Fibroblast of lung (primary cell): ENCODE measurements around the gene LENG9. TPM values are rescaled to one million over a fixed set of nuclear protein-coding genes. Genes with fewer than 3 reads are reported as not detected.

Experiments used
- DNase-seq, 2 donors: peaks; one replicate each; pipeline versions ENCODE4 v3.0.0 to v3.0.0-alpha.2; 2010; ENCODE audit warnings: low read depth in 2 of 2
- H2AFZ ChIP-seq: 2 replicates; pipeline ENCODE4 v1.5.1; 2012; ENCODE audit warnings: low read length, control low read depth, inconsistent platforms
- H3K27ac ChIP-seq: 2 replicates; pipeline ENCODE4 v1.5.1; 2011; ENCODE audit warnings: low read length, control low read depth; ENCODE audit not compliant: insufficient read depth
- H3K27me3 ChIP-seq: 2 replicates; pipeline ENCODE4 v1.5.1; 2011; ENCODE audit warnings: mild to moderate bottlenecking, low read length; ENCODE audit not compliant: control insufficient read depth, insufficient read depth
- H3K36me3 ChIP-seq: 2 replicates; pipeline ENCODE4 v1.5.1; 2011; ENCODE audit warnings: low read length; ENCODE audit not compliant: control insufficient read depth, insufficient read depth
- H3K4me1 ChIP-seq: 2 replicates; pipeline ENCODE4 v1.5.1; 2011; ENCODE audit warnings: low read length; ENCODE audit not compliant: control insufficient read depth, insufficient read depth; ENCODE audit errors: extremely low read depth
- H3K4me2 ChIP-seq: 2 replicates; pipeline ENCODE4 v1.5.1; 2011; ENCODE audit warnings: low read length, control low read depth; ENCODE audit not compliant: insufficient read depth; ENCODE audit errors: extremely low read depth
- H3K4me3 ChIP-seq, 4 experiments: fragments of 200-600 bp in 1 of 4; sonication (generic) in 1 of 4; replicated peaks in 1 of 4; 2 replicates each; pipeline ENCODE4 v1.5.1; 2011 to 2016; ENCODE audit warnings: low read length in 4 of 4, low read depth in 3 of 4, mild to moderate bottlenecking in 3 of 4, control low read depth in 2 of 4, inconsistent platforms in 1 of 4, mixed read lengths in 1 of 4; ENCODE audit not compliant: insufficient read depth in 1 of 4; ENCODE audit errors: control extremely low read depth in 1 of 4
- H3K79me2 ChIP-seq: 2 replicates; pipeline ENCODE4 v1.5.1; 2012; ENCODE audit warnings: mild to moderate bottlenecking, low read length, inconsistent platforms; ENCODE audit not compliant: control insufficient read depth, insufficient read depth
- H3K9ac ChIP-seq: 2 replicates; pipeline ENCODE4 v1.5.1; 2011; ENCODE audit warnings: mild to moderate bottlenecking, low read length, control low read depth; ENCODE audit not compliant: insufficient read depth
- H3K9me3 ChIP-seq: 2 replicates; pipeline ENCODE4 v1.5.1; 2012; ENCODE audit warnings: low read depth, low read length; ENCODE audit not compliant: control insufficient read depth, insufficient read depth
- H4K20me1 ChIP-seq: 2 replicates; pipeline ENCODE4 v1.5.1; 2011; ENCODE audit warnings: low read length; ENCODE audit not compliant: control insufficient read depth, insufficient read depth; ENCODE audit errors: extremely low read depth
- CTCF ChIP-seq, 2 donors: IDR thresholded peaks in 1 of 2; conservative IDR thresholded peaks in 1 of 2; 1 replicate in 1 of 2; 2 replicates in 1 of 2; pipeline ENCODE4 v1.5.1; 2011 to 2012; ENCODE audit warnings: low read length in 2 of 2, control low read depth in 1 of 2, inconsistent platforms in 1 of 2, low read depth in 1 of 2, mild to moderate bottlenecking in 1 of 2
- EZH2 ChIP-seq: IDR thresholded peaks from 2 replicates; pipeline ENCODE4 v1.5.1; 2012; ENCODE audit warnings: low read length, control low read depth, mild to moderate bottlenecking; ENCODE audit errors: missing control alignments
- polyA plus RNA-seq, 2 donors: library from polyadenylated mRNA; depleted of rRNA in 1 of 2; stranded (reverse) in 1 of 2; unstranded in 1 of 2; fragments of >200 nt; gene quantifications; 2 replicates each; pipeline ENCODE4 v1.2.1, GENCODE V29; 2011 to 2012; ENCODE audit warnings: missing spikeins in 1 of 2
- total RNA-seq: library from RNA; depleted of rRNA; stranded (reverse); fragments of >200 nt; gene quantifications from 2 replicates; pipeline ENCODE4 v1.2.1, GENCODE V29; 2014

LENG9 gene
- total and polyA plus RNA-seq, 2 donors (not counting 1 experiment from before 2014, with no cell fraction given), result 0.84 to 16.7 TPM

GRCh38 chr19:54462655-54463530 is 685 bp downstream of the LENG9 start:
- TF ChIP-seq CTCF (conservative IDR thresholded peaks at IDR 0.05 in 1 of 2, IDR thresholded peaks at IDR 0.05 in 1 of 2; ENCODE audit: low read depth in 1 of 2, low read length in 2 of 2) (peak; percentile 2 to 26), EZH2 (no peak)
- Histone ChIP-seq H3K79me2 (peaks cover 26% of the 10 kb centered on the region), H3K27ac (peak overlapping the region; percentile 96), H4K20me1 (no peaks in the 10 kb centered on the region), H3K27me3 (no peaks in the 10 kb centered on the region), H2AFZ (no peak overlapping the region), H3K9me3 (no peaks in the 10 kb centered on the region), H3K4me2 (peak overlapping the region; percentile 83), H3K9ac (peak overlapping the region; percentile 90), H3K36me3 (peaks cover 30% of the 10 kb centered on the region), H3K4me3 (peak overlapping the region; percentile 37 to 64 (median 54)), H3K4me1 (peaks cover 22% of the 10 kb centered on the region)
- peak; percentile 61 to 70 for DNase-seq

- H2AFZ ChIP-seq, result no peak overlapping the region
- H3K27me3 ChIP-seq, result no peaks in the 10 kb centered on the region
- no peaks in the 10 kb centered on the region for H3K9me3 ChIP-seq
- TF ChIP-seq EZH2 (no peak), CTCF (conservative IDR thresholded peaks at IDR 0.05 in 1 of 2, IDR thresholded peaks at IDR 0.05 in 1 of 2; ENCODE audit: low read depth in 1 of 2, low read length in 2 of 2) (no peak)
- peak overlapping the region; percentile 83 for H3K4me2 ChIP-seq
- peak overlapping the region; percentile 96 for H3K27ac ChIP-seq
- peaks cover 28% of the 10 kb centered on the region for H3K79me2 ChIP-seq
- H3K9ac ChIP-seq, result peak overlapping the region; percentile 90
- H3K36me3 ChIP-seq, result peaks cover 33% of the 10 kb centered on the region
- H3K4me1 ChIP-seq, result peaks cover 22% of the 10 kb centered on the region
- no peak for DNase-seq
- no peaks in the 10 kb centered on the region for H4K20me1 ChIP-seq
- H3K4me3 ChIP-seq, result peak overlapping the region; percentile 28 to 64 (median 54)
These were observed 1.4 kb downstream of the LENG9 start for GRCh38 chr19:54462047-54462654.

GRCh38 chr19:54461613-54462012 is 2.0 kb downstream of the LENG9 start:
- peak overlapping the region in 1 of 4 experiments; percentile 64 for H3K4me3 ChIP-seq

More at GRCh38 chr19:54461613-54462012, 2.0 kb downstream of the LENG9 start:
- Histone ChIP-seq H3K27me3 (no peaks in the 10 kb centered on the region), H3K27ac (peak overlapping the region; percentile 96), H3K9ac (no peak overlapping the region), H3K4me2 (no peak overlapping the region), H3K9me3 (no peaks in the 10 kb centered on the region), H3K4me1 (peaks cover 22% of the 10 kb centered on the region), H3K79me2 (peaks cover 29% of the 10 kb centered on the region), H2AFZ (no peak overlapping the region), H4K20me1 (no peaks in the 10 kb centered on the region), H3K36me3 (peaks cover 37% of the 10 kb centered on the region)
- DNase-seq, result peak in 1 of 2 donors; percentile 90
- TF ChIP-seq CTCF (conservative IDR thresholded peaks at IDR 0.05 in 1 of 2, IDR thresholded peaks at IDR 0.05 in 1 of 2; ENCODE audit: low read depth in 1 of 2, low read length in 2 of 2), result no peak
